Skin of body (tissue), 2 donors: ENCODE measurements around the gene PDE3B. TPM values are rescaled to one million over a fixed set of nuclear protein-coding genes. Genes with fewer than 3 reads are reported as not detected.
"Not testable (repeated sequence)": the region's sequence is repeated elsewhere in the genome, so short reads cannot be mapped to it uniquely, and the experiment has no call there.

Experiments
- DNase-seq: peaks from one replicate; lab custom pipeline; 2025; lab: John Stamatoyannopoulos, UW
- total RNA-seq: library from RNA; depleted of rRNA; stranded (reverse); fragments of >200 nt; gene quantifications from one replicate; pipeline ENCODE4 v1.2.3, GENCODE V29; 2014

The PDE3B gene
- total RNA-seq, 1 donor from 2014 or later: 16.1 TPM

- no peak for DNase-seq
These were observed 238.6 kb downstream of the PDE3B start for GRCh38 chr11:14882196-14882595.

DNA sequence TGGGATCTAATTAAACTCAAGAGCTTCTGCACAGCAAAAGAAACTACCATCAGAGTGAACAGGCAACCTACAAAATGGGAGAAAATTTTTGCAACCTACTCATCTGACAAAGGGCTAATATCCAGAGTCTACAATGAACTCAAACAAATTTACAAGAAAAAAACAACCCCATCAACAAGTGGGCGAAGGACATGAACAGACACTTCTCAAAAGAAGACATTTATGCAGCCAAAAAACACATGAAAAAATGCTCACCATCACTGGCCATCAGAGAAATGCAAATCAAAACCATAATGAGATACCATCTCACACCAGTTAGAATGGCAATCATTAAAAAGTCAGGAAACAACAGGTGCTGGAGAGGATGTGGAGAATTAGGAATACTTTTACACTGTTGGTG, 240.1 kb downstream of the PDE3B start:
- not testable (repeated sequence) for DNase-seq

- DNase-seq: no peak
These were observed 241.2 kb downstream of the PDE3B start for GRCh38 chr11:14884667-14885273.

- DNase-seq: no peak
These were observed 242.9 kb downstream of the PDE3B start for GRCh38 chr11:14886513-14886912.

DNA sequence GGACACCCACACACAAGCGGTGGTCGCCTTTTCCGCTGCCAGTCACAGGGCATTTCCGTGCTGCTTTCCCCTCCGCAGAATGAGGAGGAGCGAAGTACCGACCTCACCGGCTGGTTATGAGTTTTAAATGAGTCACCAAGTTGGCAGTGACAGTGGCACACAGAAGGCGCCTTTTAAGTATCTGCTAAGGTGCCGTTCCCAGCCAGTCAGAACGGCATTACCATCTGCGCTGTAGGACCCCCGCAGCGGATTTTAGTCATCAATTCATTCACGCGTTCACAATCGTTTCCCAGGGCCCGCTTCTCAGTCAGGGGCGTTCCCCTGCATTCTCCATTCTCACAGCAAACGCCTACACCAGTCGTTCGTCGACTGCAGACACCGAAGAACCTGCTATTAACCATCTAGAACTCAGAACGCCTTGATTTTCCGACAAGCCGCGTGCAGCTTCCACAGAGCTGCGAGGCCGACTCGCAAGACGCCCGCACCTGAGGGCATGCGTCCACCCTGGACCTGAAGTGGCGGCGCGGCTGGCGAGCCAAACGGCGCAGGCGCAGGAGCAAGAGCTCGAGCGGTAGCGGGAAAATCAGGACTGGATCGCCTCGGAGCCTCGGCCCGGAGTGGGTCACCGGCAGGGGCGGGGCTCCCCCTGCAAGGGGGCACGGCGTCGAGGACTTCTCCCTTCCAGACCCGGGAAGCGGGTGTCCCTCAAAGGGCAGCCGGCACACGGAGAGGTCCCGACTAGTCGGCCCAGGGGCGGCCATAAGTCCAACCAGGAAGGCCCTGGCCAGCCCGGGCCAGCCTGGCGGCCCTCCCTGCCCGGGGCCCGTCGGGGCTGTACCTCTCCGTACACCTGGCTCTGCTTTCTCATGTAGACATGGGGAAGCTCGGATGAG, 247.8 kb downstream of the PDE3B start:
- DNase-seq: peak; percentile 75

- DNase-seq: peak; percentile 87
These were observed 248.5 kb downstream of the PDE3B start, which contains the start of gene CYP2R1 for GRCh38 chr11:14892036-14892556. TSS of gene CYP2R1 (minus strand) at chr11:14892231. CDS start at chr11:14892205, 26 bp downstream.

- DNase-seq: no peak
These were observed 249.0 kb downstream of the PDE3B start for GRCh38 chr11:14892577-14892976.

GRCh38 chr11:14894657-14895598, 251.3 kb downstream of the PDE3B start:
- DNase-seq: no peak

DNA sequence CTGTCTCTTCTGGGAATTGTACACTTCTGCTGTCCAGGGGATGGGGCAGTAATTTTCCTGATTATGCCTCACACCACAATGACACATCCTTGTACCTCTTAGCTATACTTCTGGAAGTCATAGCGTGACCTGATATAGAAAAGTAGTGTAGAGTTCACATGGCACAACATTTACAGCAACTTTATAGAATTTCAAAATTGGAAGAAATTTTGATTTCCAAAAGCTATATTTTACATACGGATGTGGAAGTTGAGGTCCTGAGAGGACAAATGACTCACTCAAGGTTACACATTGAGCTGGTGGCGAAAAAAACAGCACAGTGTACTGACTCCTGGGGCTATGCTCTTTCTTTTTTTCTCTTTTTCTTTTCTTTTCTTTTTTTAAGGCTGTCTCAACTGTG, 254.8 kb downstream of the PDE3B start:
- DNase-seq: no peak

- DNase-seq: no peak
These were observed 255.3 kb downstream of the PDE3B start for GRCh38 chr11:14898906-14899305.

- DNase-seq: no peak
These were observed 259.2 kb downstream of the PDE3B start for GRCh38 chr11:14902650-14903350.

GRCh38 chr11:14904745-14905103, 261.1 kb downstream of the PDE3B start:
- DNase-seq: peak; percentile 4

- DNase-seq: no peak
These were observed 261.8 kb downstream of the PDE3B start for GRCh38 chr11:14905104-14906033.

GRCh38 chr11:14906578-14906977, 263.0 kb downstream of the PDE3B start:
- DNase-seq: no peak

DNA sequence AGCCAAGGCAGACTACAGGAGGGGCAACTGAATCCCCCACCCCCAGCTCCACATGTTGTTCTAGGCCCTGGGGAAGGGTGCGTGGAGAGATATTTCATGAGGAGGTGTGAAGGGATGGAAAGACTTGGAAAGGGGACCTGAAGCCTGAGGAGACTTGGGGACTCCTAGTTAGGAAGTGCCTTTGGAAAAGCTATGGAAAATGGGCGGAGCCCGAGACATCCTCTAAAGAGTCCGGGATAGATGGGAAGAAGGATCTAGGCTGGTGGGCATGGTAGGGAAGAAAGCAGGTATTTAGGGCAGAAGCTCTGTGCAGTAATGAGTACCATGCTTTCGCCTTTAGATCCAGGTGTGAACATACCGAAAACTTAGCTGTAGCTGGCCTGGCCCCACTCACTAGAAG, 263.4 kb downstream of the PDE3B start:
- DNase-seq: no peak

GRCh38 chr11:14907411-14908213, 264.0 kb downstream of the PDE3B start:
- no peak for DNase-seq

DNA sequence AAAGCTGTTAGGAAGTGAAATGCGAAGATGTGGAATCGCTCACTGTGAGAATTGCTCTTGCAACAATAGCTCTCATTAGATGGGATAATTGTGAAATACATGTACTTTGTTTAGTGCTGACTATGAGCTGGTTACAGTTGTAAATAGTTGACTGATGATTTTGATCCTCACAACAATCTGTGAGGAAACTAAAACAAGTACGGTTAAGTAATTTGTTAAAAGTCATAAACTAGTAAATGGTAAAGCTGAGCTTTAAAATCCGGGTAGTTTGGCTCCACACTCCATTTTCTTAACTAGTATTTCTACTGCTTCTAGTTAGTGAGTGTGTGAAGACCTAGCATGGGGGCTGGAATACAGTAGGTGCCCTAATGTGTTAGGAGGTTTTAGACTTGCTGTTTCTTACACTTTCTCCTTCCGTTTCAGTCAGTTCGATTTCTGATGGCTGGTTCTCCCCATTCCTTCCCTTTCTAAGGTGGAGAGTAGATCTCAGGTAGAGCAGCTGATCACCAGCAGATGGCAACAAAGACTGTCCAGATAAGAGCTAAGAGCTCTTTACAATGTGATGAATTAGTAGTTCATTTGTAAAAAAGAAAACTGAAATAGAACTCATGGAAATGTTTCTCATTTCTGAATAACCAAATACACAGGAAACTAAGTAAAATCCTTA, 264.7 kb downstream of the PDE3B start:
- no peak for DNase-seq

DNA sequence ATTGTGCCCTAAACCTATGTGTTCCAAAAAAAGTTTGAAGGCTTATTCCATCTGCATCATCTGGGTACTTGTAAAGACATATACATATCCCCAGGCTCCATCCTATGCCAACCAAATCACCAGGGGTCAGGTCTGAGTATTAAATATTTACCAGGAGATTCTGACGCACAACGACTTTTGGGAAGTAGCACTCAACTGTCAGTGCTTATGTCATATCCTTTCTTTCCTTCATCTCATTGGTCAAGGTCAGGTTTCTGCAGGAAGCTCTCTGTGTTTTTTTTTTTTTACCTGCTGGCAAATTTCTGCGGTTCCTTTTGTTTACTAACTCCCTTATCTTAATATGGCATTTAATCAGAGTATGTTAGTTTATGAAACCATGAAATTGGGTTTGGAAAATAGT, 270.9 kb downstream of the PDE3B start:
- DNase-seq: no peak
